HepG2 (cell line): ENCODE data around the gene PGPEP1. TPM values are rescaled to one million over a fixed set of nuclear protein-coding genes. Genes with fewer than 3 reads are reported as not detected.
A peak's percentile ranks its signal among the peaks of the same experiment; 100 is the strongest.

Source experiments
- ATM ChIP-seq: fragments of 450-650 bp; IDR thresholded peaks from 2 replicates; pipeline ENCODE4 v1.7.1; 2017; ENCODE audit warnings: mild to moderate bottlenecking, borderline replicate concordance
- BORCS8-MEF2B ChIP-seq: sonication (generic); formaldehyde crosslinking; IDR thresholded peaks from 2 replicates; pipeline ENCODE4 v1.8.0; 2022; ENCODE audit warnings: mild to moderate bottlenecking, missing genetic modification reagents
- CCDC6 ChIP-seq: sonication (generic); formaldehyde crosslinking; IDR thresholded peaks from 2 replicates; pipeline ENCODE4 v1.8.1; 2022; ENCODE audit warnings: mild to moderate bottlenecking, missing genetic modification reagents, moderate library complexity
- CEBPZ ChIP-seq: IDR thresholded peaks from 2 replicates; pipeline ENCODE4 v1.6.1; 2012; ENCODE audit warnings: low read length, improper control_type of control experiment
- CHCHD3 ChIP-seq: sonication (generic); formaldehyde crosslinking; IDR thresholded peaks from 2 replicates; pipeline ENCODE4 v1.8.0; 2022; ENCODE audit warnings: mild to moderate bottlenecking, missing genetic modification reagents, moderate library complexity
- ERF ChIP-seq: IDR thresholded peaks from 2 replicates; pipeline ENCODE4 v1.6.1; 2018; ENCODE audit warnings: missing biosample characterization, missing genetic modification reagents
- ETV6 ChIP-seq: sonication (generic); formaldehyde crosslinking; conservative IDR thresholded peaks from 2 replicates; pipeline ENCODE4 v1.4.0; 2020; ENCODE audit warnings: missing genetic modification reagents
- MIER2 ChIP-seq: IDR thresholded peaks from 2 replicates; pipeline ENCODE4 v1.6.1; 2016; ENCODE audit warnings: missing biosample characterization, missing genetic modification reagents
- SRSF1 ChIP-seq: fragments of 200-400 bp; formaldehyde crosslinking; optimal IDR thresholded peaks from 2 replicates; pipeline ENCODE3; 2017; ENCODE audit warnings: mild to moderate bottlenecking, low read depth, low read length, moderate library complexity
- SUZ12 ChIP-seq: fragments of 150-350 bp; IDR thresholded peaks from 2 replicates; pipeline ENCODE4 v1.6.1; 2014; ENCODE audit warnings: low read depth, low read length
- TOPORS ChIP-seq: sonication (generic); formaldehyde crosslinking; IDR thresholded peaks from 2 replicates; pipeline ENCODE4 v1.8.0; 2023; ENCODE audit warnings: mild to moderate bottlenecking, missing genetic modification reagents
- ZBTB1 ChIP-seq: sonication (generic); formaldehyde crosslinking; IDR thresholded peaks from 2 replicates; pipeline ENCODE4 v1.4.0; 2020; ENCODE audit warnings: missing genetic modification reagents, borderline replicate concordance
- ZNF335 ChIP-seq: sonication (generic); formaldehyde crosslinking; IDR thresholded peaks from 2 replicates; pipeline ENCODE4 v1.4.0; 2020; ENCODE audit warnings: missing genetic modification reagents
- ZNF33A ChIP-seq: sonication (generic); formaldehyde crosslinking; IDR thresholded peaks from 2 replicates; pipeline ENCODE4 v1.5.1; 2020; ENCODE audit warnings: missing genetic modification reagents, mild to moderate bottlenecking, moderate library complexity, borderline replicate concordance
- ZNF34 ChIP-seq: sonication (generic); formaldehyde crosslinking; IDR thresholded peaks from 2 replicates; pipeline ENCODE4 v1.4.0; 2020; ENCODE audit warnings: mild to moderate bottlenecking, missing genetic modification reagents, borderline replicate concordance
- ZNF615 ChIP-seq: sonication (generic); formaldehyde crosslinking; IDR thresholded peaks from 2 replicates; pipeline ENCODE4 v1.5.0; 2020; ENCODE audit warnings: mild to moderate bottlenecking, missing genetic modification reagents, borderline replicate concordance
- ZNF709 ChIP-seq: sonication (generic); formaldehyde crosslinking; IDR thresholded peaks from 2 replicates; pipeline ENCODE4 v1.5.0; 2020; ENCODE audit warnings: mild to moderate bottlenecking, missing genetic modification reagents
- ZNF772 ChIP-seq: sonication (generic); formaldehyde crosslinking; IDR thresholded peaks from 2 replicates; pipeline ENCODE4 v1.5.0; 2020; ENCODE audit warnings: mild to moderate bottlenecking, missing genetic modification reagents
- ZNF816 ChIP-seq: sonication (generic); formaldehyde crosslinking; IDR thresholded peaks from 2 replicates; pipeline ENCODE4 v1.8.0; 2022; ENCODE audit warnings: missing genetic modification reagents, mild to moderate bottlenecking, borderline replicate concordance
- polyA plus RNA-seq, 8 experiments: library from polyadenylated mRNA; depleted of rRNA in 3 of 8; stranded (reverse) in 7 of 8; unstranded in 1 of 8; fragments of >200 nt; fragmentation: Illumina TruSeq in 4 of 8; extraction: Trizol in 4 of 8; gene quantifications; 2 replicates each; pipeline versions ENCODE4 v1.2.1 to v1.2.3, GENCODE V29; 2011 to 2016; ENCODE audit warnings: low read depth in 4 of 8, missing spikeins in 1 of 8, mixed read lengths in 1 of 8; ENCODE audit not compliant: insufficient read depth in 1 of 8
- total RNA-seq, 5 experiments: library from RNA; depleted of rRNA; stranded (reverse); fragments of >200 nt; fragmentation: Illumina TruSeq; extraction: Trizol; gene quantifications; 2 replicates each; pipeline ENCODE4 v1.2.3, GENCODE V29; 2016; ENCODE audit warnings: low read depth in 1 of 5
- TF ChIP-seq, protein P1 (sequence below): sonication (generic); formaldehyde crosslinking; IDR thresholded peaks from 2 replicates; pipeline ENCODE4 v1.4.0; 2020; ENCODE audit warnings: missing genetic modification reagents
- TF ChIP-seq, protein P2 (sequence below): sonication (generic); formaldehyde crosslinking; IDR thresholded peaks from 2 replicates; pipeline ENCODE4 v1.4.0; 2020; ENCODE audit warnings: missing genetic modification reagents
- TF ChIP-seq, protein P3 (sequence below): sonication (generic); formaldehyde crosslinking; IDR thresholded peaks from 2 replicates; pipeline ENCODE4 v1.8.0; 2022; ENCODE audit warnings: missing genetic modification reagents, mild to moderate bottlenecking, inconsistent platforms, borderline replicate concordance

PGPEP1 gene
- total and polyA plus RNA-seq, 2 of the 13 experiments (the other 11 are each of a cell fraction or from before 2014, with no cell fraction given) = 53.1 to 56.6 TPM

- TF ChIP-seq, protein P1, sequence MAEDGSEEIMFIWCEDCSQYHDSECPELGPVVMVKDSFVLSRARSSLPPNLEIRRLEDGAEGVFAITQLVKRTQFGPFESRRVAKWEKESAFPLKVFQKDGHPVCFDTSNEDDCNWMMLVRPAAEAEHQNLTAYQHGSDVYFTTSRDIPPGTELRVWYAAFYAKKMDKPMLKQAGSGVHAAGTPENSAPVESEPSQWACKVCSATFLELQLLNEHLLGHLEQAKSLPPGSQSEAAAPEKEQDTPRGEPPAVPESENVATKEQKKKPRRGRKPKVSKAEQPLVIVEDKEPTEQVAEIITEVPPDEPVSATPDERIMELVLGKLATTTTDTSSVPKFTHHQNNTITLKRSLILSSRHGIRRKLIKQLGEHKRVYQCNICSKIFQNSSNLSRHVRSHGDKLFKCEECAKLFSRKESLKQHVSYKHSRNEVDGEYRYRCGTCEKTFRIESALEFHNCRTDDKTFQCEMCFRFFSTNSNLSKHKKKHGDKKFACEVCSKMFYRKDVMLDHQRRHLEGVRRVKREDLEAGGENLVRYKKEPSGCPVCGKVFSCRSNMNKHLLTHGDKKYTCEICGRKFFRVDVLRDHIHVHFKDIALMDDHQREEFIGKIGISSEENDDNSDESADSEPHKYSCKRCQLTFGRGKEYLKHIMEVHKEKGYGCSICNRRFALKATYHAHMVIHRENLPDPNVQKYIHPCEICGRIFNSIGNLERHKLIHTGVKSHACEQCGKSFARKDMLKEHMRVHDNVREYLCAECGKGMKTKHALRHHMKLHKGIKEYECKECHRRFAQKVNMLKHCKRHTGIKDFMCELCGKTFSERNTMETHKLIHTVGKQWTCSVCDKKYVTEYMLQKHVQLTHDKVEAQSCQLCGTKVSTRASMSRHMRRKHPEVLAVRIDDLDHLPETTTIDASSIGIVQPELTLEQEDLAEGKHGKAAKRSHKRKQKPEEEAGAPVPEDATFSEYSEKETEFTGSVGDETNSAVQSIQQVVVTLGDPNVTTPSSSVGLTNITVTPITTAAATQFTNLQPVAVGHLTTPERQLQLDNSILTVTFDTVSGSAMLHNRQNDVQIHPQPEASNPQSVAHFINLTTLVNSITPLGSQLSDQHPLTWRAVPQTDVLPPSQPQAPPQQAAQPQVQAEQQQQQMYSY (CRISPR knock-in tag) = no peak
- TF ChIP-seq, protein P2, sequence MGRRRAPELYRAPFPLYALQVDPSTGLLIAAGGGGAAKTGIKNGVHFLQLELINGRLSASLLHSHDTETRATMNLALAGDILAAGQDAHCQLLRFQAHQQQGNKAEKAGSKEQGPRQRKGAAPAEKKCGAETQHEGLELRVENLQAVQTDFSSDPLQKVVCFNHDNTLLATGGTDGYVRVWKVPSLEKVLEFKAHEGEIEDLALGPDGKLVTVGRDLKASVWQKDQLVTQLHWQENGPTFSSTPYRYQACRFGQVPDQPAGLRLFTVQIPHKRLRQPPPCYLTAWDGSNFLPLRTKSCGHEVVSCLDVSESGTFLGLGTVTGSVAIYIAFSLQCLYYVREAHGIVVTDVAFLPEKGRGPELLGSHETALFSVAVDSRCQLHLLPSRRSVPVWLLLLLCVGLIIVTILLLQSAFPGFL = no peak
- TF ChIP-seq ZNF709 (no peak), ZNF615 (CRISPR knock-in tag) (no peak), TOPORS (CRISPR knock-in tag) (no peak), ZNF772 (no peak), ZNF33A (CRISPR knock-in tag) (no peak), ETV6 (CRISPR knock-in tag) (no peak), CHCHD3 (CRISPR knock-in tag) (no peak), ERF (CRISPR knock-in tag) (no peak), ZNF34 (CRISPR knock-in tag) (no peak), ATM (no peak), CCDC6 (CRISPR knock-in tag) (no peak), BORCS8-MEF2B (CRISPR knock-in tag) (no peak), SRSF1 (no peak), CEBPZ (no peak), ZBTB1 (CRISPR knock-in tag) (no peak), SUZ12 (no peak), ZNF335 (no peak), ZNF816 (CRISPR knock-in tag) (no peak), MIER2 (CRISPR knock-in tag) (0 out of 2 replicates have a peak, but pooled peaks have one; percentile 24)
- TF ChIP-seq, protein P3, sequence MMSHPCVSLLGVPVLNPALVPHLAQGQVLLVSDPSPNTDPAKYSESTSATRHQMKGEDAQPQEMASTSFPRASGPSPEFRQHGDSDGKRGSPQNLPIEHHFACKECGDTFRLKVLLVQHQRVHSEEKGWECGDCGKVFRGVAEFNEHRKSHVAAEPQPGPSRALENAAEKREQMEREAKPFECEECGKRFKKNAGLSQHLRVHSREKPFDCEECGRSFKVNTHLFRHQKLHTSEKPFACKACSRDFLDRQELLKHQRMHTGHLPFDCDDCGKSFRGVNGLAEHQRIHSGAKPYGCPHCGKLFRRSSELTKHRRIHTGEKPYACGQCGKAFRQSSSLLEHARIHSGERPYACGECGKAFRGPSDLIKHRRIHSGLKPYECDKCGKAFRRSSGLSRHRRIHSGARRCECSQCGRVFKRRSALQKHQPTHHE (CRISPR knock-in tag) = no peak
These were observed 22.6 kb downstream of the PGPEP1 start (continued) for GRCh38 chr19:18362934-18363542.
